HepG2 (cell line): Measurements from ENCODE around the gene BOLA2B. TPM values are rescaled to one million over a fixed set of nuclear protein-coding genes. Genes with fewer than 3 reads are reported as not detected.
A peak's percentile ranks its signal among the peaks of the same experiment; 100 is the strongest.

Experiments
- CBFB ChIP-seq: sonication (generic); formaldehyde crosslinking; IDR thresholded peaks from 2 replicates; pipeline ENCODE4 v1.4.0; 2020; ENCODE audit warnings: missing genetic modification reagents
- CTCF ChIP-seq: sonication (generic); formaldehyde crosslinking; IDR thresholded peaks from 2 replicates; pipeline ENCODE4 v1.5.0; 2020; ENCODE audit warnings: mild to moderate bottlenecking, missing genetic modification reagents, moderate library complexity
- HMG20B ChIP-seq: conservative IDR thresholded peaks from 2 replicates; pipeline ENCODE4 v1.6.1; 2016; ENCODE audit warnings: missing genetic modification reagents, missing compliant biosample characterization
- JUND ChIP-seq: sonication (generic); formaldehyde crosslinking; IDR thresholded peaks from 2 replicates; pipeline ENCODE4 v1.8.0; 2022; ENCODE audit warnings: mild to moderate bottlenecking, missing genetic modification reagents
- MZF1 ChIP-seq: sonication (generic); formaldehyde crosslinking; IDR thresholded peaks from 2 replicates; pipeline ENCODE4 v1.8.1; 2023; ENCODE audit warnings: mild to moderate bottlenecking, missing genetic modification reagents, borderline replicate concordance
- NFIC ChIP-seq: IDR thresholded peaks from 2 replicates; pipeline ENCODE4 v1.6.1; 2012; ENCODE audit warnings: mild to moderate bottlenecking, low read length, inconsistent platforms
- PAX8 ChIP-seq: sonication (generic); formaldehyde crosslinking; IDR thresholded peaks from 2 replicates; pipeline ENCODE4 v1.8.0; 2022; ENCODE audit warnings: mild to moderate bottlenecking, missing genetic modification reagents, borderline replicate concordance
- RFXANK ChIP-seq: IDR thresholded peaks from 2 replicates; pipeline ENCODE4 v1.6.1; 2016
- SMYD3 ChIP-seq: sonication (generic); formaldehyde crosslinking; IDR thresholded peaks from 2 replicates; pipeline ENCODE4 v1.8.1; 2023; ENCODE audit warnings: mild to moderate bottlenecking, missing genetic modification reagents
- TAF1 ChIP-seq: sonication (generic); formaldehyde crosslinking; IDR thresholded peaks from 2 replicates; pipeline ENCODE4 v1.4.0; 2020; ENCODE audit warnings: missing genetic modification reagents
- YY1 ChIP-seq: IDR thresholded peaks from 2 replicates; pipeline ENCODE4 v1.6.1; 2011; ENCODE audit warnings: low read length, low read depth, moderate library complexity, mild to moderate bottlenecking; ENCODE audit not compliant: insufficient read depth, insufficient replicate concordance
- ZBTB21 ChIP-seq: sonication (generic); formaldehyde crosslinking; IDR thresholded peaks from 2 replicates; pipeline ENCODE4 v1.4.0; 2020; ENCODE audit warnings: missing genetic modification reagents
- ZBTB38 ChIP-seq: sonication (generic); formaldehyde crosslinking; IDR thresholded peaks from 2 replicates; pipeline ENCODE4 v1.5.1; 2020; ENCODE audit warnings: mild to moderate bottlenecking, missing genetic modification reagents
- ZIK1 ChIP-seq: sonication (generic); formaldehyde crosslinking; IDR thresholded peaks from 2 replicates; pipeline ENCODE4 v1.5.0; 2020; ENCODE audit warnings: mild to moderate bottlenecking, low read depth, missing genetic modification reagents, borderline replicate concordance
- ZNF101 ChIP-seq: sonication (generic); formaldehyde crosslinking; IDR thresholded peaks from 2 replicates; pipeline ENCODE4 v1.4.0; 2020; ENCODE audit warnings: mild to moderate bottlenecking, low read depth, missing genetic modification reagents, borderline replicate concordance
- ZNF318 ChIP-seq: sonication (generic); formaldehyde crosslinking; IDR thresholded peaks from 2 replicates; pipeline ENCODE4 v1.4.0; 2020; ENCODE audit warnings: mild to moderate bottlenecking, missing genetic modification reagents
- ZNF530 ChIP-seq: sonication (generic); formaldehyde crosslinking; IDR thresholded peaks from 2 replicates; pipeline ENCODE4 v1.5.0; 2020; ENCODE audit warnings: low read depth, mild to moderate bottlenecking, missing genetic modification reagents
- ZNF572 ChIP-seq: sonication (generic); formaldehyde crosslinking; IDR thresholded peaks from 2 replicates; pipeline ENCODE4 v1.5.1; 2020; ENCODE audit warnings: mild to moderate bottlenecking, missing genetic modification reagents
- ZNF891 ChIP-seq: sonication (generic); formaldehyde crosslinking; IDR thresholded peaks from 2 replicates; pipeline ENCODE4 v1.5.0; 2020; ENCODE audit warnings: mild to moderate bottlenecking, missing genetic modification reagents
- ZZZ3 ChIP-seq: sonication (generic); formaldehyde crosslinking; IDR thresholded peaks from 2 replicates; pipeline ENCODE4 v1.4.0; 2020; ENCODE audit warnings: missing genetic modification reagents, mild to moderate bottlenecking, borderline replicate concordance
- polyA plus RNA-seq, 8 experiments: library from polyadenylated mRNA; depleted of rRNA in 3 of 8; stranded (reverse) in 7 of 8; unstranded in 1 of 8; fragments of >200 nt; fragmentation: Illumina TruSeq in 4 of 8; extraction: Trizol in 4 of 8; gene quantifications; 2 replicates each; pipeline versions ENCODE4 v1.2.1 to v1.2.3, GENCODE V29; 2011 to 2016; ENCODE audit warnings: low read depth in 4 of 8, missing spikeins in 1 of 8, mixed read lengths in 1 of 8; ENCODE audit not compliant: insufficient read depth in 1 of 8
- total RNA-seq, 5 experiments: library from RNA; depleted of rRNA; stranded (reverse); fragments of >200 nt; fragmentation: Illumina TruSeq; extraction: Trizol; gene quantifications; 2 replicates each; pipeline ENCODE4 v1.2.3, GENCODE V29; 2016; ENCODE audit warnings: low read depth in 1 of 5

Gene BOLA2B
- total and polyA plus RNA-seq, 2 of the 13 experiments (the other 11 are each of a cell fraction or from before 2014, with no cell fraction given): 63.8 to 295 TPM

- TF ChIP-seq ZNF318: no peak
- TF ChIP-seq MZF1 (CRISPR knock-in tag): no peak
- 0 out of 2 replicates have a peak, but pooled peaks have one; percentile 4 for TF ChIP-seq CTCF (CRISPR knock-in tag)
- 0 out of 2 replicates have a peak, but pooled peaks have one; percentile 49 for TF ChIP-seq ZIK1 (CRISPR knock-in tag)
- no peak for TF ChIP-seq HMG20B (CRISPR knock-in tag)
- no peak for TF ChIP-seq ZNF101
- TF ChIP-seq ZBTB38: no peak
- TF ChIP-seq JUND (CRISPR knock-in tag): no peak
- TF ChIP-seq NFIC: no peak
- no peak for TF ChIP-seq RFXANK (CRISPR knock-in tag)
- TF ChIP-seq ZZZ3: no peak
- no peak for TF ChIP-seq YY1
- 0 out of 2 replicates have a peak, but pooled peaks have one; percentile 48 for TF ChIP-seq CBFB (CRISPR knock-in tag)
- no peak for TF ChIP-seq ZBTB21 (CRISPR knock-in tag)
- TF ChIP-seq ZNF891 (CRISPR knock-in tag): peak; percentile 73
- TF ChIP-seq ZNF572: 0 out of 2 replicates have a peak, but pooled peaks have one; percentile 45
- no peak for TF ChIP-seq SMYD3
- no peak for TF ChIP-seq PAX8
- TF ChIP-seq TAF1: 0 out of 2 replicates have a peak, but pooled peaks have one; percentile 1
- TF ChIP-seq ZNF530 (CRISPR knock-in tag): no peak
Measured at GRCh38 chr16:30184096-30184890, 9.2 kb downstream of the BOLA2B start (continued).
